IMR-90 (cell line): Measurements from ENCODE around the gene CASS4. TPM values are rescaled to one million over a fixed set of nuclear protein-coding genes. Genes with fewer than 3 reads are reported as not detected.
A peak's percentile ranks its signal among the peaks of the same experiment; 100 is the strongest.

Experiments
- ATAC-seq: fragments of 200-7000 bp; cut with Tn5 transposase; 2 replicates; pipeline ENCODE4 v1.9.1; 2020; ENCODE audit warnings: low read depth, mild to moderate bottlenecking, moderate library complexity
- Bru-seq: library from RNA; stranded (reverse); fragments of 400-500 nt; gene quantifications from one replicate; lab custom pipeline; 2021; lab: Mats Ljungman, UMichigan
- BruChase-seq, 2 experiments: library from RNA; stranded (reverse); fragments of 400-500 nt; gene quantifications; one replicate each; lab custom pipeline; 2021; lab: Mats Ljungman, UMichigan
- BruUV-seq: library from RNA; stranded (reverse); fragments of 400-500 nt; replicated peaks from 2 replicates; lab custom pipeline; 2021; lab: Mats Ljungman, UMichigan
- CTCF ChIA-PET: fragments of 300-600 bp; formaldehyde crosslinking; extraction: SDS; loops from one replicate; lab custom pipeline; 2021; ENCODE audit warnings: antibody characterized with exemption; lab: Yijun Ruan, JAX
- POLR2A ChIA-PET: fragments of 300-600 bp; sonication (Branson Sonifier 250); formaldehyde crosslinking; loops from one replicate; lab custom pipeline; 2022; ENCODE audit warnings: antibody characterized with exemption; ENCODE audit not compliant: unreplicated experiment; lab: Charles Lee
- DNase-seq: peaks from one replicate; pipeline ENCODE4 v3.0.0; 2013
- H2AFZ ChIP-seq: replicated peaks from 2 replicates; pipeline ENCODE3; 2013; ENCODE audit warnings: low read length, mild to moderate bottlenecking; ENCODE audit not compliant: poor library complexity
- H2AK5ac ChIP-seq: 2 replicates; pipeline ENCODE4 v1.6.1; 2013; ENCODE audit warnings: low read depth, low read length, inconsistent platforms
- H2AK9ac ChIP-seq: replicated peaks from 2 replicates; pipeline ENCODE3; 2013; ENCODE audit warnings: mild to moderate bottlenecking, low read depth, low read length, moderate library complexity; ENCODE audit not compliant: poor library complexity
- H2BK120ac ChIP-seq: 2 replicates; pipeline ENCODE4 v1.6.1; 2013; ENCODE audit warnings: low read depth, low read length, inconsistent platforms
- H2BK15ac ChIP-seq: 3 replicates; pipeline ENCODE4 v1.6.1; 2013; ENCODE audit warnings: low read depth, low read length, inconsistent platforms
- H2BK20ac ChIP-seq: 2 replicates; pipeline ENCODE4 v1.6.1; 2013; ENCODE audit warnings: low read depth, mild to moderate bottlenecking, inconsistent platforms, low read length, moderate library complexity
- H2BK5ac ChIP-seq: 2 replicates; pipeline ENCODE4 v1.6.1; 2013; ENCODE audit warnings: mild to moderate bottlenecking, low read depth, low read length, inconsistent platforms; ENCODE audit not compliant: poor library complexity, severe bottlenecking
- H3K14ac ChIP-seq: replicated peaks from 2 replicates; pipeline ENCODE4 v1.6.1; 2013; ENCODE audit warnings: low read depth, low read length, inconsistent platforms
- H3K18ac ChIP-seq: 2 replicates; pipeline ENCODE4 v1.6.1; 2013; ENCODE audit warnings: low read depth, low read length, control low read depth
- H3K23ac ChIP-seq: 2 replicates; pipeline ENCODE4 v1.6.1; 2013; ENCODE audit warnings: low read depth, low read length, inconsistent platforms
- H3K27ac ChIP-seq: 2 replicates; pipeline ENCODE4 v1.5.1; 2013; ENCODE audit warnings: mild to moderate bottlenecking, control low read depth, low read length; ENCODE audit not compliant: insufficient read depth
- H3K27me3 ChIP-seq: 2 replicates; pipeline ENCODE4 v1.6.1; 2013; ENCODE audit warnings: low read length; ENCODE audit not compliant: control insufficient read depth, insufficient read depth
- H3K36me3 ChIP-seq: 2 replicates; pipeline ENCODE4 v1.6.1; 2013; ENCODE audit warnings: low read length, mixed read lengths; ENCODE audit not compliant: control insufficient read depth, insufficient read depth
- H3K4ac ChIP-seq: 2 replicates; pipeline ENCODE4 v1.6.1; 2013; ENCODE audit warnings: low read depth, low read length, inconsistent platforms
- H3K4me1 ChIP-seq: 2 replicates; pipeline ENCODE4 v1.6.1; 2013; ENCODE audit warnings: low read length, mixed read lengths; ENCODE audit not compliant: control insufficient read depth, insufficient read depth
- H3K4me2 ChIP-seq: 2 replicates; pipeline ENCODE4 v1.6.1; 2013; ENCODE audit warnings: low read depth, mild to moderate bottlenecking, control low read depth, low read length, moderate library complexity
- H3K4me3 ChIP-seq: 2 replicates; pipeline ENCODE4 v1.5.1; 2013; ENCODE audit warnings: low read depth, mild to moderate bottlenecking, control low read depth, low read length, moderate library complexity; ENCODE audit not compliant: insufficient read depth
- H3K56ac ChIP-seq: 2 replicates; pipeline ENCODE4 v1.6.1; 2013; ENCODE audit warnings: low read length, inconsistent platforms; ENCODE audit not compliant: insufficient read depth; ENCODE audit errors: extremely low read depth
- H3K79me1 ChIP-seq, 2 experiments: 2 replicates each; pipeline ENCODE4 v1.6.1; 2013; ENCODE audit warnings: low read length in 2 of 2, inconsistent platforms in 1 of 2, low read depth in 1 of 2
- H3K9ac ChIP-seq: 2 replicates; pipeline ENCODE4 v1.6.1; 2013; ENCODE audit warnings: low read depth, low read length, control low read depth
- H3K9me1 ChIP-seq: 2 replicates; pipeline ENCODE4 v1.6.1; 2013; ENCODE audit warnings: low read length, inconsistent platforms; ENCODE audit not compliant: insufficient read depth
- H3K9me3 ChIP-seq: 2 replicates; pipeline ENCODE4 v1.6.1; 2013; ENCODE audit warnings: low read length; ENCODE audit not compliant: control insufficient read depth, insufficient read depth
- H4K20me1 ChIP-seq: 2 replicates; pipeline ENCODE4 v1.6.1; 2013; ENCODE audit warnings: low read length, inconsistent platforms; ENCODE audit not compliant: insufficient read depth
- H4K5ac ChIP-seq: 2 replicates; pipeline ENCODE4 v1.6.1; 2013; ENCODE audit warnings: mild to moderate bottlenecking, low read depth, low read length, control low read depth
- H4K8ac ChIP-seq, 2 experiments: 2 replicates each; pipeline ENCODE4 v1.6.1; 2013; ENCODE audit warnings: low read depth in 2 of 2, low read length in 2 of 2, control low read depth in 1 of 2, inconsistent platforms in 1 of 2
- H4K91ac ChIP-seq: 2 replicates; pipeline ENCODE4 v1.6.1; 2013; ENCODE audit warnings: low read depth, low read length, inconsistent platforms; ENCODE audit not compliant: insufficient read depth
- BHLHE40 ChIP-seq: fragments of 150-350 bp; IDR thresholded peaks from 2 replicates; pipeline ENCODE4 v1.6.1; 2016; ENCODE audit warnings: mild to moderate bottlenecking, low read depth, low read length
- CEBPB ChIP-seq: IDR thresholded peaks from 2 replicates; pipeline ENCODE4 v1.6.1; 2012; ENCODE audit warnings: low read depth, low read length, improper control_type of control experiment
- CHD1 ChIP-seq: IDR thresholded peaks from 2 replicates; pipeline ENCODE4 v1.6.1; 2012; ENCODE audit warnings: low read depth, low read length, improper control_type of control experiment
- FOS ChIP-seq: fragments of 150-350 bp; IDR thresholded peaks from 2 replicates; pipeline ENCODE4 v1.6.1; 2016; ENCODE audit warnings: low read depth, low read length
- MAZ ChIP-seq: IDR thresholded peaks from 2 replicates; pipeline ENCODE4 v1.6.1; 2012; ENCODE audit warnings: low read depth, mild to moderate bottlenecking, low read length, improper control_type of control experiment, moderate library complexity, borderline replicate concordance
- MXI1 ChIP-seq: IDR thresholded peaks from 2 replicates; pipeline ENCODE4 v1.6.1; 2012; ENCODE audit warnings: low read depth, mild to moderate bottlenecking, low read length, moderate library complexity, borderline replicate concordance
- NFE2L2 ChIP-seq: fragments of 150-350 bp; IDR thresholded peaks from 2 replicates; pipeline ENCODE4 v1.6.1; 2016; ENCODE audit warnings: low read depth, mild to moderate bottlenecking, low read length
- RAD21 ChIP-seq: IDR thresholded peaks from 2 replicates; pipeline ENCODE4 v1.6.1; 2012; ENCODE audit warnings: low read length, improper control_type of control experiment
- SMC3 ChIP-seq: fragments of 150-350 bp; IDR thresholded peaks from 2 replicates; pipeline ENCODE4 v1.6.1; 2016; ENCODE audit warnings: low read depth, mild to moderate bottlenecking, antibody characterized with exemption, low read length, moderate library complexity
- WGBS, 2 experiments: methylation state at CpG; one replicate each; pipeline versions ENCODE4 v1.1.5 to v1.1.7; 2013; ENCODE audit warnings: missing lambda C conversion rate in 2 of 2; ENCODE audit not compliant: insufficient read length in 1 of 2; ENCODE audit errors: extremely low coverage in 2 of 2; 5-methylcytosine and 5-hydroxymethylcytosine counted together
- dilution Hi-C: fragments of 300-500 bp; cut with HindIII; formaldehyde crosslinking; loops from one replicate; pipeline ENCODE4 v1.14.3; 2018; ENCODE audit warnings: low sequenced_read_pairs; ENCODE audit not compliant: unreplicated experiment
- in situ Hi-C: fragments of 300-500 bp; cut with MboI; formaldehyde crosslinking; loops from 3 replicates; pipeline ENCODE4 v1.14.3; 2019; ENCODE audit warnings: low sequenced_read_pairs, inconsistent platforms, mixed read lengths
- intact Hi-C: fragments of 100-400 bp; cut with micrococcal nuclease; formaldehyde crosslinking; loops from 2 replicates; pipeline ENCODE4 v1.10.0; 2022
- long read RNA-seq: library from polyadenylated mRNA; unstranded; transcript quantifications from one replicate; pipeline ENCODE4 v2.0.0, GENCODE V29; 2021; ENCODE audit not compliant: unreplicated experiment
- polyA plus RNA-seq, 3 experiments: library from polyadenylated mRNA; depleted of rRNA; stranded (reverse); fragments of >200 nt; gene quantifications; 2 replicates each; pipeline ENCODE4 v1.2.3, GENCODE V29; 2012; ENCODE audit warnings: low replicate concordance in 1 of 3
- total RNA-seq: library from RNA; depleted of rRNA; stranded (reverse); fragments of >200 nt; gene quantifications from 2 replicates; pipeline ENCODE4 v1.2.3, GENCODE V29; 2012; rRNA removed
- TF ChIP-seq, protein P1 (sequence below): fragments of 150-350 bp; IDR thresholded peaks from 2 replicates; pipeline ENCODE4 v1.6.1; 2016; ENCODE audit warnings: low read depth, mild to moderate bottlenecking, low read length, moderate library complexity, borderline replicate concordance

Gene CASS4, protein sequence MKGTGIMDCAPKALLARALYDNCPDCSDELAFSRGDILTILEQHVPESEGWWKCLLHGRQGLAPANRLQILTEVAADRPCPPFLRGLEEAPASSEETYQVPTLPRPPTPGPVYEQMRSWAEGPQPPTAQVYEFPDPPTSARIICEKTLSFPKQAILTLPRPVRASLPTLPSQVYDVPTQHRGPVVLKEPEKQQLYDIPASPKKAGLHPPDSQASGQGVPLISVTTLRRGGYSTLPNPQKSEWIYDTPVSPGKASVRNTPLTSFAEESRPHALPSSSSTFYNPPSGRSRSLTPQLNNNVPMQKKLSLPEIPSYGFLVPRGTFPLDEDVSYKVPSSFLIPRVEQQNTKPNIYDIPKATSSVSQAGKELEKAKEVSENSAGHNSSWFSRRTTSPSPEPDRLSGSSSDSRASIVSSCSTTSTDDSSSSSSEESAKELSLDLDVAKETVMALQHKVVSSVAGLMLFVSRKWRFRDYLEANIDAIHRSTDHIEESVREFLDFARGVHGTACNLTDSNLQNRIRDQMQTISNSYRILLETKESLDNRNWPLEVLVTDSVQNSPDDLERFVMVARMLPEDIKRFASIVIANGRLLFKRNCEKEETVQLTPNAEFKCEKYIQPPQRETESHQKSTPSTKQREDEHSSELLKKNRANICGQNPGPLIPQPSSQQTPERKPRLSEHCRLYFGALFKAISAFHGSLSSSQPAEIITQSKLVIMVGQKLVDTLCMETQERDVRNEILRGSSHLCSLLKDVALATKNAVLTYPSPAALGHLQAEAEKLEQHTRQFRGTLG
- total RNA-seq (25.8 and 26.1 TPM in 2 replicates), polyA plus RNA-seq (2012; rRNA removed) (26.5 and 29.6 TPM in 2 replicates), Bru-seq, nascent RNA (percentile 93 among the genes with signal in this experiment), BruChase-seq, experiment 1, labeled RNA remaining after a 6-hour chase (percentile 82 among the genes with signal in this experiment), BruChase-seq, experiment 2, labeled RNA remaining after a 2-hour chase (percentile 82 among the genes with signal in this experiment)
- polyA plus RNA-seq (2012; cell fraction: cytosol; rRNA removed), result 12.7 and 19.2 TPM in 2 replicates
- polyA plus RNA-seq (2012; cell fraction: nucleus; rRNA removed; ENCODE audit: low replicate concordance), result 28.4 and 44.9 TPM in 2 replicates
- long read RNA-seq, partial matches to known transcripts, result 14 of 19 reads
- long read RNA-seq, other reads (novel, unspliced or antisense), result 5 of 19 reads

GRCh38 chr20:56411759-56412472 lies at the start of gene CASS4:
Gene CASS4 (plus strand): TSS chr20:56412260. CDS start chr20:56412459, 199 bp downstream.
- Histone ChIP-seq H4K91ac (peak within 1 kb of the TSS; percentile 98), H3K36me3 (peaks cover 11% of the 10 kb centered on the region), H4K20me1 (no peaks in the 10 kb centered on the region), H3K56ac (peak within 1 kb of the TSS; percentile 96), H3K4me2 (peak within 1 kb of the TSS; percentile 88), H3K23ac (peak within 1 kb of the TSS; percentile 94), H2BK20ac (peak within 1 kb of the TSS; percentile 96), H2AK5ac (peak within 1 kb of the TSS; percentile 92), H3K4ac (peak within 1 kb of the TSS; percentile 97), H3K9me1 (peaks cover 13% of the 10 kb centered on the region), H3K9ac (peak within 1 kb of the TSS; percentile 91), H3K4me3 (peak within 1 kb of the TSS; percentile 47), H2BK5ac (peak within 1 kb of the TSS; percentile 96), H3K27ac (peak within 1 kb of the TSS; percentile 100), H4K8ac (peak within 1 kb of the TSS; percentile 89 to 93), H3K27me3 (no peaks in the 10 kb centered on the region), H3K14ac (peak within 1 kb of the TSS; percentile 95), H2BK15ac (peak within 1 kb of the TSS; percentile 79), H2BK120ac (peak within 1 kb of the TSS; percentile 97), H3K79me1 (peaks cover 26 to 47% of the 10 kb centered on the region in 2 experiments), H3K4me1 (peaks cover 20% of the 10 kb centered on the region), H3K9me3 (no peaks in the 10 kb centered on the region), H3K18ac (peak within 1 kb of the TSS; percentile 96), H2AK9ac (peak within 1 kb of the TSS; percentile 63), H4K5ac (peak within 1 kb of the TSS; percentile 99), H2AFZ (peak within 1 kb of the TSS; percentile 71)
- intact Hi-C loops (no loop called here), dilution Hi-C loops (no loop called here), in situ Hi-C loops (no loop called here)
- WGBS, 2 experiments, result 8% methylated on average over 2 of the region's 10 CpGs; no CpG with 5 or more reads in 1 of the 2 experiments
- ATAC-seq, result peak; percentile 47
- ChIA-PET CTCF (interaction anchor here (1.5 kb wide), 1 partner anchor 11 kb away, joined by 3 read pairs; no protein-coding TSS in a partner anchor), POLR2A (interaction anchor here (0.8 to 1.4 kb wide), 6 partner anchors 10 to 57 kb away, joined by 3 to 10 read pairs (median 4); partner anchors contain the start of gene RTF2)
- peak; percentile 89 for DNase-seq
- TSS peak; percentile 72 for BruUV-seq
- TF ChIP-seq MXI1 (peak; percentile 59; the same call in 1 of the 2 replicates), NFE2L2 (peak; percentile 35; the same call in 1 of the 2 replicates), RAD21 (no peak), MAZ (no peak), CEBPB (peak; percentile 99), BHLHE40 (peak; percentile 42), CHD1 (no peak; the same call in 1 of the 2 replicates), FOS (0 out of 2 replicates have a peak, but pooled peaks have one; percentile 17), SMC3 (no peak)
- TF ChIP-seq, protein P1, sequence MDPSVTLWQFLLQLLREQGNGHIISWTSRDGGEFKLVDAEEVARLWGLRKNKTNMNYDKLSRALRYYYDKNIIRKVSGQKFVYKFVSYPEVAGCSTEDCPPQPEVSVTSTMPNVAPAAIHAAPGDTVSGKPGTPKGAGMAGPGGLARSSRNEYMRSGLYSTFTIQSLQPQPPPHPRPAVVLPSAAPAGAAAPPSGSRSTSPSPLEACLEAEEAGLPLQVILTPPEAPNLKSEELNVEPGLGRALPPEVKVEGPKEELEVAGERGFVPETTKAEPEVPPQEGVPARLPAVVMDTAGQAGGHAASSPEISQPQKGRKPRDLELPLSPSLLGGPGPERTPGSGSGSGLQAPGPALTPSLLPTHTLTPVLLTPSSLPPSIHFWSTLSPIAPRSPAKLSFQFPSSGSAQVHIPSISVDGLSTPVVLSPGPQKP, result no peak
